HG03039 (cell line): ENCODE results near the gene TUG1.

Experiments
- ATAC-seq: cut with Tn5 transposase; IDR thresholded peaks from one replicate; pipeline ENCODE4 v1.9.1; 2021; ENCODE audit warnings: mild to moderate bottlenecking, moderate library complexity; ENCODE audit not compliant: unreplicated experiment

Gene TUG1

DNA sequence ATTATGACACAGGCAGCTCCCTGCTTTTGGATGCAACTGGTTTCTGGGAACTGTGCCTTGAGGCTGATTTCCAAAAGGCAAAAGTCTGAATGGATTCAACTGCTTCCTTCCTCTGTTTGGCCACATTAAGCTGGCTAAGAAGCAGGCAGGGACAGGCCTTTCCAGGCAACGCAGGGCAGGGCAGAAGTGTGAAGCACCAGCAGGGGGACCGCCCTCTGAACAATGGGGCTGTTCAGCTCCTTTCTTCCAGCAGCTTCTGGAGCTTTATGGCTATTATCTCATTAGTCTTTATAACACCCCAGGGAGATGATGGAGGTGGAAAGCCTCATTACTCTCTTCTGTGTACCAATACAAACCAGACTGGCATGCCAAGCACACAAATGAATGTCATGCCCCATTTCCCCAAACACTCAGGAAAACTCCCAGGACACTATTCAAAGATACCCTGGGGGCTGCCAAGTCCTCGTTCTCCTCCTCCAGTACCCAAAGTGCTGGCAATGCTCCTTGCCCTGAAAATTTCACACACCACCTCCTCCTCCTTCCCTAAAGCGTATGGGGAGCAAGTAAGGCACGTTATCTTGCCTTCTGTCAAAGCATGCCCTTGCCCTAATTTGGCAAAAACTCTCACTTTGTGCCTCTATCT is 21.8 kb upstream of the TUG1 start:
- ATAC-seq, result no peak

- no peak for ATAC-seq
Measured at GRCh38 chr22:30947816-30948454, 21.1 kb upstream of the TUG1 start.

DNA sequence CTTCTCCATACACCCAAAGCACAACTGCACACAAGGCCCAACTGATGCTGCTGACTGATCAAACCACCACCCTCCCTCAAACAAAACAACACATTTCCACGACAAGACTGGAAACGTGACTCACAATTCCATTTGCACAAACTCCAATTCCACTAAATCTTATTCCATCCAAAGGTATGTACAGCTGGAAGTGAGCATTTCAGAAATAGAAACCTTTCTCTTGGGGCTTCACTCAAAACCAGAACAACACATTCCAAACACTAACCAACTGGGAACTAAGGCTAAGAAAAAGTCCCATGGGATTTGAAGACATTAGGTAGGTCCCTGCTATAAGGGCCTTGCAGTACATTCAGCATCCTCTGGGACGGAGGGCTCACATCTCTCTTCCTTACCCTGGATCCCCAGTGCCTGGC is 20.1 kb upstream of the TUG1 start:
- ATAC-seq, result no peak

DNA sequence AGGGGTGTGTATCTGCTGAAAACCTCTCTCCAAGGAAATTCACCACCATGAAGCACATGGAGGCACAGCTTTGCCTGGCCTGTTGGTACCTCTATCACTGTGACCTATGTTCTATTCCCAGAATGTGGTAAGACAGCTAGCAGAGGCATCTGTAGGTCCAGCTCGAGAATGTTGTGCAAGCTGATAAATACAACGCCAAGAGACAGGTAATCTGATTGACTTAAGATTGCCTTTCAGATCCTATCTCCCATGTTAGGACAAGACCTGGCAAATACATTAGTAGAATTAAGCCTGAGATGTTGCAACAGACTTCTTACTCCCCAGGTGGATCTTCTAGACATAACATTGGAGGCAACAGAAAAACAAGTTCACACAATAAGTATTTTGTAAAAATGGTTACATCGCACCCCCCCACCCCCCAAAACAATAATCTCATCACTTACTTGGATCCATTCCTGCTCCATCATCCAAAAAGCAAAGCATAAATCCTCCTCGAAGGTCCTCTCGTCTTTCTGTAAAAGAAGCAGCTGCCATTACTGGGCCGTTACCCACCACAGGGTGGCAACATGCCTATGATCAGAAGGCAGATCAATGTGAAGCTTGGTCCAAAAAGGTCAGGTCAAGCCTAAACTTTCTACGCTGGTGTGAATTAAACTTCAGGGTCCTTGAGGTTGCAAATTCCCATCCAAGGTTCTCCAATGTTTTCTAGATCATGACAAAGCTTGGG is 19.0 kb upstream of the TUG1 start:
- ATAC-seq, result no peak

GRCh38 chr22:30953206-30953605 is 15.9 kb upstream of the TUG1 start:
- ATAC-seq, result no peak

- ATAC-seq, result no peak
Measured at GRCh38 chr22:30955153-30955552, 13.9 kb upstream of the TUG1 start.

DNA sequence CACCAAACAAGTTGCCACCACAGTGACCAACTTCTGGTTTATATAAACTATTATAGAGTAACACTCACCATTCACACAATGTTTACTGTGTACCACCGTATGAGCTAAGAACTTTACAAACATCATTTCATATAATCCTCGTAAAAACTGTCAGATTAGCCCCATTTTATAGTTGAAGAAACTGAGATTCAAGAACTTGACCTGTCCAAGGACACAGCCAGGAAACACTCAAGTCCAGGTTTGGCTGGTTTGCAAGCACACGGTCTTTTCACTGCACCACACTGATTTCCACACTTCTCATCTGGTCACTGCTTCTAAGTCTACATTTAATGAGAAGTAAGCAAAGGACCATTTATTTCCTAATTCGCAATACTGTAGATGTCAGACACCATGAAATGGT is 4.2 kb upstream of the TUG1 start:
- no peak for ATAC-seq

- peak; percentile 4 for ATAC-seq
Measured at GRCh38 chr22:30968015-30968923, 796 bp upstream of the TUG1 start, which contains the start of gene MORC2. Gene MORC2, minus strand, starts transcription at chr22:30968774. Its CDS starts 885 bp downstream, at chr22:30967889.

- ATAC-seq, result peak; percentile 30
Measured at GRCh38 chr22:30969532-30970355, 679 bp downstream of the TUG1 start.

DNA sequence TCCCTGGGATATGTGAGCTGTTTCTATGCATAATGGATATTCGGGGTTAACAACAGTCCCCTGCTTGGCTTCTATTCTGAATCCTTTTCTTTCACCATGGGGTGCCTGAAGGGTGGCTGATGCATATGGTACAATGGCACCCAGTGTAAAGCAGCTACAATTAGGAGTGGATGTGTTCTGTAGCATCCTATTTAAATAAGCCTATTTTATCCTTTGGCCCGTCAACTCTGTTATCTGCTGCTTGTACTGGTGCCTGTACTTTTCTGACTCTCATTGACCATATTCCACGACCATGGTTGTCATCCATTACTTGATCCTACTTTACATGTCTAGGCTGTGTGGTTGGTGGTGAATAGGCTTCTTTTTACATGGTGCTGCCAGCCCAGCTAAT is 1.3 kb downstream of the TUG1 start:
- no peak for ATAC-seq

DNA sequence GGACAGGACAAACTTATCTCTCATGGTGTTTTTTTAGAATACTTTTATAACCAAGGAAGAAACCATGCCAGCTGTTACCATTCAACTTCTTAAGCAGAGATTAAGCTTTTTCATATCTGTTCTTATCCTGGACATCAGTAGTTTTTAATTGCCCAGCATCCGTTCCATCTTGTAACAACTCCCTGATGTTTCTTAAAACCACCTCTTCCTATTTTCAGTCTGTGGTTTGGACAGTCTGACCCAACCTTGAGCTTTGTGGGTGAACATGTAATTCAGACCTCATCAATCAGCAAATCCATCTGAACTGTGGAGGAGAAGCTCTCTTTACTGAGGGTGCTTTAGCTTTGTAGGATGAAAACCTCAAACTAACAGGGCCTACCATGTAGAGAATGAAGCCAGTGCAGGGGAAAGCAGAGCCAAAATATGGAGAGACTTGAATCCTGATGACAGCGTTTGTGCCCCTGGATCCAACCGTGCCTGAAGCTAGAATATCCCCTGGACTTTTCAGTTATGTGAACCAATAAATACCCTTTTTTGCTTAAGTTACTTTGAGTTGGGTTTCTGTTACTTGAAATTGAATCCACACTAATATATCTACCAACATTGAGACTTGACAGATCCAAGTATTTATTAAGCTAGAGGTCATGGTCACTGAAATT is 9.4 kb downstream of the TUG1 start:
- ATAC-seq, result no peak

DNA sequence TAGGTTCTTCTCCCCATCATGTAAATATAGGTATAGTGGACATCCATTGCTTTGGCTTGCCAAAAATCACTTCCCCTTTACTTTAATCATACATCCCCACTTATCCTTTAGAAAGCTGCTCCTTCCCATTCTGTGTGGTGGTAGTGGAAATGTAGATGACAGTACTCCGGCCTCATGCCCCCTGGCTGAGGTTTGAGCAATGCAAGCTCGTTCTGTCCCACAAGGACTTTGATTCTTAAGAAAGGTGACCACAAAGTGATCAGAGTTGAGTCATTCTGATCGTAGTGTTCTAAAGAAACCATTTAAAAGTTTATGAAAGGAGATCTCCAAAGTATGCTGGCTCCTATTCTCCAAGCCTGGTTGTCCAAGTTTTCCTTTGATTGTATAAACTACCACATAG is 10.9 kb downstream of the TUG1 start:
- no peak for ATAC-seq

GRCh38 chr22:30982512-30982911 is 13.4 kb downstream of the TUG1 start:
- no peak for ATAC-seq

DNA sequence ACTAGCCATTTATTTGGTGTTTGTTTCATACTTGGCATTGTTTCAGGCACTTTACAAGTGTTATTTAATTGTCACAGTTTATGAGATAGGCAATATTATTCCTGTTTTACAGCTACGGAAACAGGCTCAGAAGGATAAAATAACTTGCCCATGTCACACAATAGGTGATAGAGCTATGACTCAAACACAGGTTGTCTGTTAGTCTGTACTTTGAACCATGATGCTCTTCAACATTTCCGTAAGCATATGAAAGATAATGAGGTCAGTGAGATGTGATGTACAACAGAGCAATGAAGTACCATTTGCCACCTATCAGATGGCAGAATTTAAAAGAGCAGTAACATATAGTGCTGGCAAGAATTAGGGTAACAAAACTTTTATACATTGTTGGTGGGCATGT is 15.3 kb downstream of the TUG1 start:
- no peak for ATAC-seq

DNA sequence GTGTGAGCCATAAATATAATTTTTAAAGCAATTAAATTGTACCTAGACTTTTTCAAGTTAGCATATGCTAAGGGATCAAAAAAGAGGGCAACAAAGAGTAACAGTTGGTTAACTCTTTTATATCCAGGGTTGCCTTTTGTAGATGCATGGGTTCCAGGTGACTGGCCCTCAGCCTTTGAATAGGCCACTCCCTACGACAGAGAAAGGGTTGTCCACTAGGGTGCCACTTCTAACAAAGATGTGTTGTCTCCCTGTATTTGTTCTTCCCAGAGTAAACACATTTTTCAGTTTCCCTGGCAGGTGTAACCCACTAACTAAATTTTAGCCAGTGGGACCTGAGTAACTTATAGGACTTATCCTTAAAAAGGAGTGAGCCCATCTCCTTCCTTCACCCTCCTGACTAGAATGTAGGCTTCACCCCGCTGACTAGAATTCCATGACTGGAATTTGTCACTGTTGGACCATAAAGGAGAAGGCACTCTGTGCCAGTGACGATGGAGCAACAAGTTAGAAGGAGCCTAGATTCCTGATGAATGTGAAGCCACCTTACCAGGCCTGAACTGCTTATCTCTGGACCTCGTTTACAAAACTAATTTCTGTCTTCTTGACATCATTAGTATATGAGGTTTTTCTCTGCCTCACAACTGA is 16.6 kb downstream of the TUG1 start:
- no peak for ATAC-seq

- ATAC-seq, result no peak
Measured at GRCh38 chr22:30989474-30989873, 20.4 kb downstream of the TUG1 start.

- ATAC-seq, result no peak
Measured at GRCh38 chr22:30990690-30991089, 21.6 kb downstream of the TUG1 start.

DNA sequence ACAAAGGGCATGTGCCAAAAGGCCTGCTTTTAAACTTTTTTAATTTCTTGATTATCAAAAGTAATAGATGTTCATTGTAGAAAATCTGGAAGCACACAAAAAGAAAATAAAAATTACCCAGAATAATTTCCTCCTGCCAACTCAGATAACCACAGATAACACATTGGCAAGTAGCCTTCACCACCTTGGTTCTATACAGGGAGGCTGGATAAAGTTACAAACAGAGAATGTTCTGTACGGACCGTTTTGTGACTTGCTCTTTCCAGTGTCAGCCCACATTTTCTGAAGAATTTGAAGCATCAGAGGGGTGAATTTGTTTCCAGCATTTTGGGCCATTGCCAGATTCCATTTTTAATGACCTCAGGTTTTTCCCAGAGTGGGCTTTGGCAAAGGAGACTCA is 23.5 kb downstream of the TUG1 start:
- no peak for ATAC-seq

- ATAC-seq, result no peak
Measured at GRCh38 chr22:30994960-30995359, 25.9 kb downstream of the TUG1 start.
